SW 1271 (cell line): ENCODE measurements around the gene TOGARAM1.

Experiments
- DNase-seq, 2 experiments: peaks; one replicate each; lab custom pipeline; 2025; lab: John Stamatoyannopoulos, UW

TOGARAM1 gene

GRCh38 chr14:44962334-44963043 is 499 bp downstream of the TOGARAM1 start:
- peak in 1 of 2 experiments; percentile 79 for DNase-seq

GRCh38 chr14:44963044-44963528 is 1.1 kb downstream of the TOGARAM1 start:
- DNase-seq, result peak in 1 of 2 experiments; percentile 35

DNA sequence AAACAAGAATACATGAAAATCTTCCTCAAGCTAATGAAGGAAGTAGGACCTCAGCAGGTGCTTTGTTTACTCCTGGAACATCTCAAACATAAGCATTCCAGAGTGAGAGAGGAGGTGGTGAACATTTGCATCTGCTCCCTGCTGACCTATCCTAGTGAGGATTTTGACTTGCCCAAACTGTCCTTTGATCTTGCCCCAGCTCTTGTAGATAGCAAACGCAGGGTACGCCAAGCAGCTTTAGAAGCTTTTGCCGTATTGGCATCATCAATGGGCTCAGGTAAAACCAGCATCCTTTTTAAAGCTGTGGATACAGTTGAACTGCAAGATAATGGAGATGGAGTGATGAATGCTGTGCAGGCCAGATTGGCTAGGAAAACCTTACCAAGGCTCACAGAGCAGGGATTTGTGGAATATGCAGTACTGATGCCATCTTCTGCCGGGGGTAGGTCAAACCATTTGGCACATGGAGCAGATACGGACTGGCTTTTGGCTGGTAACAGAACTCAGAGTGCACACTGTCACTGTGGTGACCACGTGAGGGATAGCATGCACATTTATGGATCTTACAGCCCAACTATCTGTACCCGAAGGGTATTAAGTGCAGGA is 1.9 kb downstream of the TOGARAM1 start:
- peak in 1 of 2 experiments; percentile 33 for DNase-seq

GRCh38 chr14:44966601-44967336 is 4.8 kb downstream of the TOGARAM1 start:
- no peak for DNase-seq

- no peak for DNase-seq
These were observed 6.7 kb downstream of the TOGARAM1 start for GRCh38 chr14:44968714-44969113.

DNA sequence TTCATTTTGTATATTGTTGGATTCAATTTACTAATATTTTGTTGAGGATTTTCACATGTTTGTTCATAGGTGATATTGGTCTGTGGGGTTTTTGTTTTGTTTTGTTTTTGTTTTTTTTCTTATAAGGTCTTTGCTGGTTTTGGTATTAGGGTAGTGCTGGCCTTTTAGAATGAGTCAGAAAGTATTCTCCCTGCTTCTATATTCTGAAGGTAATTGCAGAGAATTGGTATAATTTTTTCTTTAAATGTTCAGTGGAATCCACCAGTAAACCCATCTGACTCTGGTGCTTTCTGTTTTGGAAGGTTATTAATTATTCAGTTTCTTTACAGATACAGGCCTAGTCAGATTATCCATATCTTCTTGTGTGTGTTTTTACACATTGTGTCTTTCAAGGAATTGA is 8.9 kb downstream of the TOGARAM1 start:
- no peak for DNase-seq

- DNase-seq, result no peak
These were observed 9.5 kb downstream of the TOGARAM1 start for GRCh38 chr14:44971459-44971858.

DNA sequence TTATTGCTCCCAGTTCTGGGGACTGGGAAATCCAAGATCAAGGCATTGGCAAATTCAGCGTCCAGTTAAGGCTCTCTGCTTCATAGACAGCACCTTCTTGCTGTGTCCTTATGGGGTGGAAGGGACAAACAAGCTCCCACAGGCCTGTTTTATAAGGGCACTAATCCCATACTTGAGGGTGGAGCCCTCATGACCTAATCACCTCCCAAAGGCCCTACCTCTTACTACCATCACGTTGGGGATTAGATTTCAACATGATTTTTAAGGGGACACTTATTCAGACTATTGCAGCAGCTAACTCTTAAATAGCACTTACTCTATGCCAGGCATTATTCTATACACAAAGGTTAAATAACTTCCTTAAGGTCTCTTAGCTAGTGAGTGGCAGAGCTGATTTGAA is 17.3 kb downstream of the TOGARAM1 start:
- DNase-seq, result no peak

- no peak for DNase-seq
These were observed 17.9 kb downstream of the TOGARAM1 start for GRCh38 chr14:44979740-44980356.

- DNase-seq, result no peak
These were observed 19.2 kb downstream of the TOGARAM1 start for GRCh38 chr14:44981198-44981597.

- DNase-seq, result no peak
These were observed 20.6 kb downstream of the TOGARAM1 start for GRCh38 chr14:44982594-44982993.

DNA sequence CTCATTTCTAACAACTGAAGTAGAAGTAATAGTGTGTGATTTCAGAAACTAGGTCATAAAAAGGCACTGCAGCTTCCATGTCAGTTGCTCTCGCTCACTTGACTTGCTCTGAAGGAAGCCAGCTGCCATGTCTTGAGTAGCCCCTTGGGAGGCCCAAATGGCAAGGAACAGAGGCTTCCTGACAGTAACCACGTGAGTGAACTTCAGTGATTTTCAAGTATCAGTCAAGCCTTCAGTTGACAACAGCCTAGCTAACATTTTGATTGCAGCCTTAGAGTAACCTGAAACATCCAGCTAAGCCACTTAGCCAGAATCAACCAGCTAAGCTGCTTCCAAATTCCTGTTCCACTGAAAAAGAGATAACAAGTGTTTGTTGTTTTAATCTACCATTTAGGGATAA is 26.7 kb downstream of the TOGARAM1 start:
- no peak for DNase-seq

- DNase-seq, result no peak
These were observed 27.8 kb downstream of the TOGARAM1 start for GRCh38 chr14:44989497-44990440.

- no peak for DNase-seq
These were observed 28.5 kb downstream of the TOGARAM1 start for GRCh38 chr14:44990533-44990932.

GRCh38 chr14:44995196-44995595 is 33.2 kb downstream of the TOGARAM1 start:
- no peak for DNase-seq

GRCh38 chr14:44995770-44996294 is 33.8 kb downstream of the TOGARAM1 start:
- DNase-seq, result no peak

- DNase-seq, result no peak
These were observed 41.9 kb downstream of the TOGARAM1 start for GRCh38 chr14:45003924-45004323.

- DNase-seq, result no peak
These were observed 53.1 kb downstream of the TOGARAM1 start for GRCh38 chr14:45015133-45015532.

DNA sequence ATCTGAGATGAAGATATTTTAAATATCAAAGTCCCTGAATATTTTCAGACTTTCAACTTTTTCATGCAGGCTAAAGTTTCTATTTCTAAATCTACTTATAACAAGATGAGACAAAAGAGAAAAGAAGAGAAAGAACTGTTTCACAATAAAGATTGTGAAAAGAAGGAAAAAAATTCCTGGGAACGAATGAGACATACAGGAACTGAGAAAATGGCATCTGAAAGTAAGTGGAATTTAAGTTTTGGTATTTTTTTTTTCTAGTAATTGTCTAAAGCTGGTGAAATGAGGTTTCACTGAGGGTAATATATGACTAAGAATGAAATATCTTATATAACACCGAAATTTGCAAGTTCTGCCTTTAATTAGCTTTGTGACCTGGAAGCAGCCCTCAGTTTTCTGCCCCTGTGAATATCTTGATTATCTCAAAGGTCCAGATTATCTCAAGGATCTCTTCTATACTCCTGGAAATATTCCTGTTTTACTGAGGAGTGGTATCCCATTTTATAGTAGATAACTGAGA is 66.2 kb downstream of the TOGARAM1 start:
- no peak for DNase-seq

- DNase-seq, result no peak
These were observed 72.7 kb downstream of the TOGARAM1 start for GRCh38 chr14:45034730-45035129.

DNA sequence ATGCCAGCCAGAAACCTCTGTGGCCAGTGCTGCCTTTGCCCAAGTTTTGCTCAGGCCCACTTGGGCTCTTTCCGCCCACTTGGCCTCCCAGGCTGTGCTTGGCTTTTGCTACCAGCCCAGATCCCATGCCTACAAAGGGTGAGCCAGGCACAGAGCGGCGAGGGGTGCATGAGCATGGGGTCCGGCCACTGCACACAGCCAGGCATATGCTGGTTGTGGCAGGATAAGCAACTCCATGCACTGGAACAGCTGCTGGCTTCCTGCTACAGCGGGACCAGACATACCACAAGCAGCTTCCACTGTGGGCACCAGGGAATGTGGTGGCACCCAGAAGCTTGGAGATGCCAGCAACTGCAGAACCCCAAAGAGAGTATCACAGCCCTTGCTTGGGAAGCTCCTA is 76.3 kb downstream of the TOGARAM1 start:
- DNase-seq, result no peak
